Activated T-cell treated with anti-CD3 and anti-CD28 coated beads, Interleukin-2, amount 50 U/mL, for 48 hours (primary cell): ENCODE measurements around the gene ADAM33.
A peak's percentile ranks its signal among the peaks of the same experiment; 100 is the strongest.

Source experiments
- DNase-seq, 2 experiments: peaks; one replicate each; pipeline ENCODE4 v3.0.0-alpha.2; 2020

The ADAM33 gene, protein sequence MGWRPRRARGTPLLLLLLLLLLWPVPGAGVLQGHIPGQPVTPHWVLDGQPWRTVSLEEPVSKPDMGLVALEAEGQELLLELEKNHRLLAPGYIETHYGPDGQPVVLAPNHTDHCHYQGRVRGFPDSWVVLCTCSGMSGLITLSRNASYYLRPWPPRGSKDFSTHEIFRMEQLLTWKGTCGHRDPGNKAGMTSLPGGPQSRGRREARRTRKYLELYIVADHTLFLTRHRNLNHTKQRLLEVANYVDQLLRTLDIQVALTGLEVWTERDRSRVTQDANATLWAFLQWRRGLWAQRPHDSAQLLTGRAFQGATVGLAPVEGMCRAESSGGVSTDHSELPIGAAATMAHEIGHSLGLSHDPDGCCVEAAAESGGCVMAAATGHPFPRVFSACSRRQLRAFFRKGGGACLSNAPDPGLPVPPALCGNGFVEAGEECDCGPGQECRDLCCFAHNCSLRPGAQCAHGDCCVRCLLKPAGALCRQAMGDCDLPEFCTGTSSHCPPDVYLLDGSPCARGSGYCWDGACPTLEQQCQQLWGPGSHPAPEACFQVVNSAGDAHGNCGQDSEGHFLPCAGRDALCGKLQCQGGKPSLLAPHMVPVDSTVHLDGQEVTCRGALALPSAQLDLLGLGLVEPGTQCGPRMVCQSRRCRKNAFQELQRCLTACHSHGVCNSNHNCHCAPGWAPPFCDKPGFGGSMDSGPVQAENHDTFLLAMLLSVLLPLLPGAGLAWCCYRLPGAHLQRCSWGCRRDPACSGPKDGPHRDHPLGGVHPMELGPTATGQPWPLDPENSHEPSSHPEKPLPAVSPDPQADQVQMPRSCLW

DNA sequence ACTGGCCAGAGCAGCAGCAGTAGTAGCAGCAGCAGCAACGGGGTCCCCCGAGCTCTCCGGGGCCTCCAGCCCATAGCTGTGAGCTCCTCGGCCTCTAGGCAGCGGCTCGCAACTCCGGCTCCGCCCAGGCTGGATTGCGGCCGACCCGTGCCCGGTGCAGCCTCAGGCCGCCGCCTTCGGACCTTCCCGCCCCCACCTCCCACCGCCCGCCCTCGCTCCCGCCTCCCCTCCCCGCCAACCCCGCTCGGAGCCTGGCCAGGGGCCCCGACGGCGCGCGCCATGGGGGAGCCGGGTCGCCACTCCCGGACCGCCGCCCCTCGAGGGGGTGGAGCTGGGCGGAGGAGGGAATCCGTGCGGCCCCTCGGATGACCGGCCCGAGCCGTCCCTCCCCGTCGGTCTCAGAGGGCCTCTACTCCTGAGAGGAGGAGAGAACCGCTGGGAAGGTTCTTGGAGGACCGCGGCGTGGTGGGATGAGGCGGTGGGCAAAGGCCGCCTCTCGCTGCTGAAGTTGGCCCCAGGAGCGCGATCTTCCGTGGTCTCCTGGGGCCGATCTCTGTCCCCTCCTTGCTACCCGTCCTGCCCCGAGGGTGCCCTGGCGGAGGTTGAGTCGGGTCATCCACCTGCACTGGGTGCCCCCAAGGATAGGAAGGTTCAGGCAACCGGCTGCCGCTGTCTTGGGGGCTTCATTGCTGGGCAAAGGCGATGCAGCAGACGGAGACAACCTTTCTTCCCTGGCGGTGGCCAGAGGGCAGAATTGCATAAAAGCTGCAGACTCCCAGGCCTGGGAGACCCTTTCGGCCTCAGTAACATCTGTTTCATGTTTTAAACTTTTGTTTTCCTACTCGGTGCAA is at the start of gene ADAM33:
Gene ADAM33, minus strand, starts transcription at position 80 of the 851 bp plus-strand sequence. Its CDS starts 6 bp downstream, at position 74.
- no peak for DNase-seq

DNA sequence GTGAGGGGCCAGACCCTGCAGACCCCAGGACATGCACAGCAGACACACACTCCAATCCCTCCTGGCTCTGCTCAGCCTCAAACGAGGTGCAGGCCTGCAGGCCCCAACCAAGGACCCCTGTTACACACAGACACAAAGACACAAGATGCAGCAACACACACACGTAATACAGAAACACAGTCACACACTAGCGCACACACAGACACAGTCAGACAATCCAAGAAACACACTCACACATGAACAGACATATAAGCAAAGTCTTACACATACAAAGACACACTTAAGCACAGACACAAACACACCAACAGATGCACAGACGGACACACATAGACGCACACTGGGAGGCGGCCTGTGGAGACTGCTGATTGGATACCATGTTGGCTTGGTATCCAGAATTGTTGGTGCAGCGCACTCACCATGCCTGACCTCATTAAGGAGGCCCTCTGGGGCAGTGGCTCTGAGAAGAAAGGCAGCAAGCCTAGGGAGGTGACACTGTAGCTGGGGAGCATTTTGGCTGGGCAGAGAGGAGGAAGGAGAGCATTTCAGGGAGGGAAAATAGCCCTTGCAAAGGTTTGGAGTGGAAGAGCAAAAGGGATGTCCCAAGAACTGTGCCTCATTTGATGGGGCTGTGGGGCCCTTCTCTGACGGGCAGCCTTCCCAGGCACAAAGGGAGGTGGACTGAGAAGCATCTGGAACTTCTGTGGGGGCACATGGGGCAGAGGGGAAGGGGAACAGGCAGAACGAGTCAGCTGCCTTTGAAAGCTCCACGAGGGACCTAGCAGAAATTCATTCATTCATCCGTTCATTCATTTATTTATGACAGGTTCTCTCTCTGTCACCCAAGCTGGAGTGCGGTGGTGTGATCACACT is 49.2 kb upstream of the ADAM33 start:
- DNase-seq, result no peak

GRCh38 chr20:3729811-3730540 is 48.2 kb upstream of the ADAM33 start:
- DNase-seq, result no peak

- no peak for DNase-seq
Observed at GRCh38 chr20:3729378-3729777, 47.6 kb upstream of the ADAM33 start.

GRCh38 chr20:3728876-3729275 is 47.1 kb upstream of the ADAM33 start:
- DNase-seq, result no peak

GRCh38 chr20:3728354-3728753 is 46.5 kb upstream of the ADAM33 start:
- no peak for DNase-seq

DNA sequence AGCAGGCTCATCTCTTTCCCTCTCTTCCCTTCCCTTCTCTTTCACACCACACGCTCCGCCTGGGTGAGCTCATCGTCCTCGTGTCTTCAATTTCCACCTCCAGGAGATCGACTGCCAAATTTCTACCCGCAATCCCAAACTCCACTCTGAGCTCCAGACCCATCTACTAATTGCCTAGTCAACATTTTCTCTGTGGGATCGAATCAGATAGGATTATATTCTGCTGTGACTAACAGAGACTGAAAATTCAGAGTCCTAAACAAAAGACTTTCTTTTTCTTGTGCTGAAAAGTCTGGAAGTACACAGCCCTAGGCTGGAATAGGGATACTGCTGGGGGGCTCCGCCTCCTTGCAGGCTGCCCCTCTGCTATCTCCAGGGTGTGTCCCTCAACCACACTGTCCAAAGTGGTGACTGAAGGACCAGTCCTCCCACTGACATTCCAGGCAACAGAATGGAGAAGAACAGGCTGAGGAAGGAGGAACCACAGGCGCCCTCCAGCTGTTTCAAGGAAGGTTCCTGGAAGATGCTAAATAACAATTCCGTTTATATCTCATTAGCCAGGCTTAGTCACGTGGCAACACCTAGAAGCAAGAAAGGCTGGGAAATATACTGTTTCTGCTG is 45.7 kb upstream of the ADAM33 start:
- no peak for DNase-seq

GRCh38 chr20:3724356-3724755 is 42.5 kb upstream of the ADAM33 start:
- no peak for DNase-seq

DNA sequence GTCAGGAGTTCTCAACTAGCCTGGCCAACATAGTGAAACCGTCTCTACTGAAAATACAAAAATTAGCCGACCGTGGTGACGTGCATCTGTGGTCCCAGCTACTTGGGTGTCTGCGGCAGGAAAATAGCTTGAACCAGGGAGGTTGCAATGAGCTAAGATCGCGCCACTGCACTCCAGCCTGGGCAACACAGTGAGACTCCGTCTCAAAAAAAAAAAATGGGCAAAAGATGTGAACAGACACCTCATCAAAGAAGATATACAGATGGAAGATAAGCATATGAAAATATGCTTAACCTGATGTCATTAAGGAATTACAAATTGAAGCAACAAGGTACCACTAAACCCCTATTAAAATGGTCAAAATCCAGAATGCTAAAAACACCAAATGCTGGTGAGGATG is 41.5 kb upstream of the ADAM33 start:
- DNase-seq, result no peak

GRCh38 chr20:3721912-3722311 is 40.1 kb upstream of the ADAM33 start:
- DNase-seq, result no peak

DNA sequence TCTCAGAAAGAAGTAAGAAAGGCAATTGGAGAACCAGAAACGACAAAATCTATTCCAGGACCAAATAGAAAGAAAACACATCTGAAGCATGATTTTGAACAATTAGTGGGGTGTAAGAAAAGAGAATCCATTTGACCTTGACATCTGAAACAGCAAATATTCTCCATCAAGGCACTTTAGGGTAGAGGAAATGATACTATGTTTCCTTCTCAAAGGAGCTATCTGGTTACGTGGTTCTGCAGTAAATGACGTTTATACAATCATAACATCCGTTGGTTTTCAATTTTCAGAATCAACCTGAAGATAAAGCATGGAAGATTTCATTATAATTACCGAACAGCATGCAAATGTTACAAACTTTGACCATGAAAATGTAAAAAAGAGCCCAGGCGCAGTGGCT is 38.8 kb upstream of the ADAM33 start:
- no peak for DNase-seq

DNA sequence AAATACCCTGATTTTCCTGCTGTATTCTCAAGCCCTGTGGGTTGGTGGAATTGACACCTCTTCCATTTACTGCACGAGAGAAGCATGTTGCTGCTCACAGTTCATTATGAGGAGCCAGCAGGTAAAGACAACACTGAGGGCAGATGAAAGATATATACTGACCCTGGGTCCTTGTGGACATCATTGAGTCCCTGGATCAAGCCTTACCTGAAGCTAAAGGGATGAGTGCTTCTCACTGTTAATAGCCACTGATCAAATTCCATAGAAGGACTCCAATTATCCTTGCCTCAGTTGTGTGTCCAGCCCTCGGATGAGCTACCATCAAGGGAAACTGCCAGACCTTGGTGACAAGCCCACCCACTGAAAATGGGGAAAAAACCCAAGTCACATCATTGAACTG is 38.3 kb upstream of the ADAM33 start:
- no peak for DNase-seq

- DNase-seq, result no peak
Observed at GRCh38 chr20:3719046-3719445, 37.2 kb upstream of the ADAM33 start.

- DNase-seq, result peak; percentile 39 to 48
Observed at GRCh38 chr20:3716195-3716834, 34.5 kb upstream of the ADAM33 start.

DNA sequence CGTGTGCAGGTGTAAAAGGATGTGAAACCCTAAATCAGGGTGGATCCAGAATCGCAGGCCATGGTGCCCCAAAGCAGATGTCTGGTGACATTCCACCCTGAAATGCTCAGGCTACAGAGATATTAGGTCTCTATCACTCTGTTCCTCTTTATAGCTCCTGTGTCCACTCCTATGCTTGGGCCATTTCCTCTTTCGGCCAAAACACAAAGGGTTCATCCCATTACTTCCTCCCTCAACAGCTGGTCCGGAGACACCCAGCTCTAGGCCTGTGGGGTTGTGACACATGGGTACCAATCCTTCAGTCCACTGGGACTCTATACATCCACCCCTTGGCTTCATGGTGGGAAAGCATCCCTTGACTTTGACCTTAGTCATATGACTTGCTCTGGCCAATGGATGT is 32.3 kb upstream of the ADAM33 start:
- DNase-seq, result no peak

GRCh38 chr20:3712279-3712873 is 30.6 kb upstream of the ADAM33 start, which contains the start of gene SIGLEC1:
TSS of gene SIGLEC1 (minus strand) at chr20:3712600. CDS start at chr20:3707128, 5,472 bp downstream.
- no peak for DNase-seq

GRCh38 chr20:3711484-3711941 is 29.7 kb upstream of the ADAM33 start:
- no peak for DNase-seq

DNA sequence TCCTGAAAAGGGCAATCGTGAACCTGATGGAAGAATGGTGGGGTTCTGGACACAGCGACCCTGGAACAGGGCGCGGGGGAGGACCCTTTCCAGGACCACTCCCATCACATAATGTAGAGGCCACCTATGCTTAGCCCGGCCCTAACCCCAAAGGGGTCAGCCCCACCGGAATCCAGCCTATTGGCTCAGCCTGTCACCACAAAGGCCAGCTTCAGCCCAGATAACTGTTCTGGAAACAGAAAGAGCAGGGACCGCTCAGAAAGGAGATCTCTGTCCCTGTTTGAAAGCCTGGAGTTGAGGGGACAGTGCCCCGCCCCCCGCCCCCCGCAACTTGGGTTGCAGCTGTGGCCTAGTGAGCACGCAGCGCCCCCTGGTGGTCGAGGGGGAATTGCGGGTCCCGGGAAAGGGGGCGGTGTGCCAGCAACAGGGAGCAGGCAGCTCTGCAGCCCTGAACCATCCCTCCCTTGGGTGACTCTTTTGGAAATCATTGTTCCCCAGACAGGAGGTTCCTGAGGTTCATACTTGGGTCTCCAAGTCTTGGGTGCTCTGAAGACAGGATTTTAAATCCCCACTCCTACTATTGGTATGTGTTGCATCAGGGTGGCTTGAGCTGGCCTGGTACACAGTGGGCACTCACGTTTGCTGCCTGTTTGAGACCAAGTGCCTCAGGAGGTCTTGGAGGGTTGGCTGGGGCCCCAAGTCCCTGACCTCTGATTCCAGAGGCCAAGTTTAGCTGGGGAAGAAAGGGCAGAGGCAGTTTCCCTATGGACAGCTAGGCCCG is 29.1 kb upstream of the ADAM33 start:
- DNase-seq, result peak; percentile 88 to 89

- no peak for DNase-seq
Observed at GRCh38 chr20:3710011-3710466, 28.2 kb upstream of the ADAM33 start.
